Small intestine (tissue), 7 donors: Measurements from ENCODE around the gene CLASP2. TPM values are rescaled to one million over a fixed set of nuclear protein-coding genes. Genes with fewer than 3 reads are reported as not detected.
"Not testable (repeated sequence)": the region's sequence is repeated elsewhere in the genome, so short reads cannot be mapped to it uniquely, and the experiment has no call there.

Experiments
- DNase-seq, 2 donors: peaks; one replicate each; pipeline versions ENCODE4 v3.0.0 to v3.0.0-alpha.2; 2013
- FAIRE-seq: peaks from 2 replicates; lab custom pipeline; 2012; peaks lifted over from hg19 to GRCh38; lab: Jason Lieb, UNC
- H3K27ac ChIP-seq, 3 donors: one replicate each; pipeline ENCODE4 v1.5.1; 2013; ENCODE audit warnings: low read length in 2 of 3, mild to moderate bottlenecking in 2 of 3, control low read depth in 1 of 3, inconsistent platforms in 1 of 3, low read depth in 1 of 3, moderate library complexity in 1 of 3
- H3K27me3 ChIP-seq, 3 donors: one replicate each; pipeline ENCODE4 v1.6.1; 2013; ENCODE audit warnings: low read length in 3 of 3, inconsistent platforms in 1 of 3; ENCODE audit not compliant: control insufficient read depth in 3 of 3, insufficient read depth in 3 of 3
- H3K36me3 ChIP-seq, 3 donors: one replicate each; pipeline ENCODE4 v1.6.1; 2013; ENCODE audit warnings: low read length in 3 of 3, inconsistent platforms in 1 of 3, low read depth in 1 of 3, mild to moderate bottlenecking in 1 of 3, moderate library complexity in 1 of 3; ENCODE audit not compliant: control insufficient read depth in 3 of 3, insufficient read depth in 2 of 3
- H3K4me1 ChIP-seq, 3 donors: one replicate each; pipeline ENCODE4 v1.6.1; 2013; ENCODE audit warnings: low read length in 2 of 3, inconsistent platforms in 1 of 3, low read depth in 1 of 3, mild to moderate bottlenecking in 1 of 3, moderate library complexity in 1 of 3; ENCODE audit not compliant: control insufficient read depth in 3 of 3, insufficient read depth in 2 of 3
- H3K4me3 ChIP-seq, 3 donors: one replicate each; pipeline ENCODE4 v1.5.1; 2013; ENCODE audit warnings: low read length in 3 of 3, control low read depth in 1 of 3, inconsistent platforms in 1 of 3, low read depth in 1 of 3, mild to moderate bottlenecking in 1 of 3, moderate library complexity in 1 of 3
- H3K9me3 ChIP-seq, 2 donors: one replicate each; pipeline ENCODE4 v1.6.1; 2013; ENCODE audit warnings: low read depth in 1 of 2, low read length in 1 of 2; ENCODE audit not compliant: control insufficient read depth in 2 of 2, insufficient read depth in 1 of 2
- WGBS, 3 donors: extraction: QIAGEN DNeasy Blood & Tissue Kit; methylation state at CpG; one replicate each; pipeline ENCODE4 v1.1.7; 2013; 5-methylcytosine and 5-hydroxymethylcytosine counted together
- polyA plus RNA-seq, 4 donors: library from polyadenylated mRNA; stranded (reverse) in 3 of 4; unstranded in 1 of 4; fragments of 200-250 nt in 3 of 4; fragments of 120-200 nt in 1 of 4; gene quantifications; one replicate each; pipeline versions ENCODE4 v1.2.1 to v1.2.3, GENCODE V29; 2013
- donor health status: healthy with polysubstance abuse.
- donor health status: control.
- donor health status: control.
- donor health status: Bipolar disorder and iron deficiency.
- donor health status: healthy.

The CLASP2 gene
- polyA plus RNA-seq, 4 donors, result 5.4 to 30.8 (median 10.6) TPM

- Histone ChIP-seq H3K4me3 (no peak overlapping the region), H3K36me3 (peaks cover 0 to 8% (median 0%) of the 10 kb centered on the region in 3 donors), H3K9me3 (no peaks in the 10 kb centered on the region), H3K4me1 (no peaks in the 10 kb centered on the region), H3K27me3 (no peaks in the 10 kb centered on the region), H3K27ac (no peak overlapping the region)
- FAIRE-seq (no peak), DNase-seq (no peak)
- WGBS, 3 donors, result 89 to 100% (median 95%) methylated on average over 1 of the region's 1 CpG
Measured at GRCh38 chr3:33678073-33678472, 40.0 kb downstream of the CLASP2 start.

- H3K4me3 ChIP-seq, FAIRE-seq, H3K27me3 ChIP-seq, DNase-seq, H3K9me3 ChIP-seq, H3K36me3 ChIP-seq, H3K4me1 ChIP-seq, H3K27ac ChIP-seq: not testable (repeated sequence)
- 95 to 100% (median 97%) methylated on average over 2 of the region's 3 CpGs for WGBS, 3 donors
Measured at GRCh38 chr3:33673436-33673835, 44.6 kb downstream of the CLASP2 start.

DNA sequence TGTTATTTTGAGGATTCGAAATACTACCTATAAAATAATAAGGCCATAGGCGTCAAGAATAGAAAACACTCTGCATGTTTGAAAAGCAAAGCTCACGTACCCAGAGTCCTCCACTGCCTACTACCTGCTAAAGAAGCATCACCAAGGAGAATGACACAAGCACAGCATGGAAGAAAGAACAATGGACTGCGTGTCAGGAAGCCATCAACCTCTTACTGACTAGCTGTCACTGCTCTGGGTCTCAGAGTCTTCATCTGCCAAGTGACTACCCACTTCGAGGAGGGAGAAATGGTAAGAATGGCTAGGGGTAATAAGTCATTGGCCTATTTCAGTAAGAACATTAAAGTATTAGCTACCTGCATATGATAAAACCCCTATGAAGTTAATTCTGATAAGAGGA, 49.4 kb downstream of the CLASP2 start:
- 95 to 97% (median 97%) methylated on average over 5 of the region's 5 CpGs for WGBS, 3 donors
- no peak for DNase-seq
- no peaks in the 10 kb centered on the region for H3K4me1 ChIP-seq
- H3K9me3 ChIP-seq, result peaks cover 0 to 2% of the 10 kb centered on the region in 2 donors
- H3K4me3 ChIP-seq, result no peak overlapping the region
- no peak for FAIRE-seq
- peaks cover 0 to 5% (median 3%) of the 10 kb centered on the region in 3 donors for H3K36me3 ChIP-seq
- H3K27ac ChIP-seq, result no peak overlapping the region
- H3K27me3 ChIP-seq, result no peaks in the 10 kb centered on the region

- no peak overlapping the region for H3K4me3 ChIP-seq
- FAIRE-seq, result no peak
Measured at GRCh38 chr3:33665294-33665693, 52.8 kb downstream of the CLASP2 start.

DNA sequence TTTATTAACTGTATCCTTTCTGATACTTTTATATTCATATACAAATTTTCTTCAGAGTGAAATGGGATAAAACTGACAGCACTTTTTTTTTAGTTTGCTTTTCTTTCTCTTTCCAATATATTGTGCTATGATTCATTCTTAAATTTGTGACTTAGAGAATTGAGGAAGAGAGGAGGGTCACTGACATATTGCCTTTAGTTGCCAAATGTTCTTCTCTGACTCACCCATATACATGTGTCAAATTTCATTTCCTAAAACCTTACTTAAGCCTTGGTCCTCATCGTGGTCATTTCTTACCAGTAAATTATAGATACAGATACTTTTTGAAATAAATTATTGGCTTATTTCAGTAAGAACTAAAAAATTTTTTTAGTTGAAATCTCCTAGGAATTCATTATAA, 53.9 kb downstream of the CLASP2 start:
- DNase-seq, result no peak
- Histone ChIP-seq H3K4me1 (peaks cover 0 to 4% (median 4%) of the 10 kb centered on the region in 3 donors), H3K9me3 (no peaks in the 10 kb centered on the region), H3K27me3 (no peaks in the 10 kb centered on the region), H3K4me3 (no peak overlapping the region), H3K27ac (no peak overlapping the region), H3K36me3 (peaks cover 0 to 2% (median 0%) of the 10 kb centered on the region in 3 donors)
- no peak for FAIRE-seq
- 49 to 92% (median 71%) methylated on average over 1 of the region's 1 CpG for WGBS, 3 donors

More at GRCh38 chr3:33665294-33665693, 52.8 kb downstream of the CLASP2 start:
- Histone ChIP-seq H3K4me1 (no peaks in the 10 kb centered on the region), H3K27me3 (no peaks in the 10 kb centered on the region), H3K9me3 (no peaks in the 10 kb centered on the region), H3K36me3 (peaks cover 0 to 2% (median 0%) of the 10 kb centered on the region in 3 donors), H3K27ac (no peak overlapping the region)
- 84 to 95% (median 88%) methylated on average over 2 of the region's 2 CpGs for WGBS, 3 donors
- DNase-seq, result no peak

- FAIRE-seq, result no peak
Measured at GRCh38 chr3:33663042-33663441, 55.0 kb downstream of the CLASP2 start.

DNA sequence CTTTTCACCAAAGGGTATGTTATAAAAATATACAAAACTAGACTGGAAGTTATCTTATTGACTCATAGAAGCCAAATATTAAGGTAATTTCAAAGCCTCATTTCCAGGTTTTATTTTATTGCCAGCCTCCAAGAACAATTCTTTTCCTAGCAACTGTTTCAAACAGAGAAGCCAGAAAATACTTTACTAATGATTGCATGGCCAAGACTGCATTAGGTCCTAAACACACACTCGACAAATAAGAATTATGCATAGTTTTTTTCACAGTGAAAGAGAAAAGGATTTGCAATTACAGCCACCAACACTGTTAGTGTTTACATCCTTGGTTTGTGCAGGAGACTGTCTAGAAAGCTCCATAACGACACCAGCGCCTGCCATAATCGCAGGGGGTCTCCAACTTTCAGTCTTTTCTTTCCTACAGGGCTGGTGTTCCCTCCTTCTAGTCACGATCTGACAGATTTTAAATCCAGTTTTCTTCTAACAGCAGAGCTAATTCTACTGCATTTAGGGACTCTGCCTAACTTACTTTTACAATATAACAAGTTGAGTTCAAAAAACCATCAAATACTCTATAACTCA, 58.1 kb downstream of the CLASP2 start:
- H3K36me3 ChIP-seq, result no peaks in the 10 kb centered on the region
- peak overlapping the region in 1 of 3 donors; percentile 36 for H3K4me3 ChIP-seq
- peak overlapping the region in 2 of 3 donors; percentile 63 to 88 for H3K27ac ChIP-seq
- WGBS, 3 donors, result 54 to 69% (median 57%) methylated on average over 5 of the region's 5 CpGs
- FAIRE-seq (no peak), DNase-seq (no peak)
- no peaks in the 10 kb centered on the region for H3K9me3 ChIP-seq
- no peaks in the 10 kb centered on the region for H3K27me3 ChIP-seq
- peaks cover 0 to 8% (median 4%) of the 10 kb centered on the region in 3 donors for H3K4me1 ChIP-seq

More at GRCh38 chr3:33663042-33663441, 55.0 kb downstream of the CLASP2 start:
- Histone ChIP-seq H3K9me3 (no peaks in the 10 kb centered on the region), H3K27me3 (no peaks in the 10 kb centered on the region), H3K4me1 (peaks cover 0 to 8% (median 4%) of the 10 kb centered on the region in 3 donors), H3K36me3 (peaks cover 0 to 2% (median 0%) of the 10 kb centered on the region in 3 donors), H3K4me3 (no peak overlapping the region), H3K27ac (no peak overlapping the region)
- DNase-seq, result no peak

DNA sequence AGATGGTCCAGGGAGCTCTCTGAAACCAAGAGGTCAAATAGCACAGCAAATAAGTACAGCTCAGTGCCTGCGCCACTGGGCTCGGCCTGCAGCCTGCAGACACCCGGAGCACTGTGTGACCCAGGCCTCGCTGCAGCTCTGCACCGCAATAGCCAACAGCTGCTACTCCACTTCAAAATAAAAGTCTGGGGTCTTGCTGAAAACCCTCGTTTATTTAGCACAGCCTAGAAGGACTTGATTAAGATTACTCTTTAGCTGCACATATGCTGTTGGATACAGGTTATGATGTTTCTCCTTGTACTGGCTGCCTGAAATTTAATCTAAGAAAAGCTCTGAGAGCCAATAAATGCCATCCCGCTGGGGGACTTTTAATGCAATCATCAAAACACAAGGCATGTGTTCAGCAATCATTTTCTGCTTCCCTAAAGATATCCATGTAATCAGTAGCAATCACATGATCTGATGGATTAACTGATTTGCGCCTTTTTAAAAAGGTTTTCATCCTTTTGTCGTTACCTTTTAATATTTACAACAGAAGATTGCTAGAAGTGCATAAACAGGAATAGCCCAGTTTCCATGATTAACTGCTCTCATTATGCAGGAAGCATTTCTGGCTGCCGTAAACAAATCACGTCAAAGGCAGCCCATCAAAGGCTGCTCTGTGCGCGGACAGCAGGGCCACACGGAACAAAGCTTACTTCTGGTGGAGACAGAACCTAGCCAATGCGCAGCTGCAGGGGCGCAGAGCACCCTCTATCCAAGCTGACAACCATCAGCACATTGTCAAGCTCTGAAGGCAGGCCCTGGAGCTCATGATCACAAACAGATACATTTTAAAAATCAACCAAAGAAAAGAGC, 58.8 kb downstream of the CLASP2 start:
- peak overlapping the region; percentile 21 to 88 (median 63) for H3K27ac ChIP-seq
- peak overlapping the region in 2 of 3 donors; percentile 0 to 36 for H3K4me3 ChIP-seq
- H3K4me1 ChIP-seq, result peaks cover 0 to 8% (median 4%) of the 10 kb centered on the region in 3 donors
- H3K36me3 ChIP-seq, result no peaks in the 10 kb centered on the region
- H3K27me3 ChIP-seq, result no peaks in the 10 kb centered on the region
- FAIRE-seq (no peak), DNase-seq (peak; percentile 55 to 78)
- 6 to 9% (median 8%) methylated on average over 16 of the region's 16 CpGs for WGBS, 3 donors
- H3K9me3 ChIP-seq, result no peaks in the 10 kb centered on the region
